K562 (cell line): ENCODE measurements around the gene PLCG2.

Experiments
- BACH1 ChIP-seq: fragments of 200-800 bp; sonication (Bioruptor generic); IDR thresholded peaks from 2 replicates; pipeline ENCODE4 v1.6.1; 2016; ENCODE audit warnings: missing genetic modification characterization, missing compliant biosample characterization
- CREB1 ChIP-seq, 2 experiments: sonication (generic) in 1 of 2; formaldehyde crosslinking in 1 of 2; IDR thresholded peaks; 2 replicates each; pipeline versions ENCODE4 v1.6.1 to v1.8.0; 2012 to 2022; ENCODE audit warnings: inconsistent platforms in 1 of 2, mild to moderate bottlenecking in 1 of 2, missing genetic modification reagents in 1 of 2, moderate library complexity in 1 of 2
- EZH2 ChIP-seq: IDR thresholded peaks from 2 replicates; pipeline ENCODE4 v1.6.1; 2012; ENCODE audit warnings: low read depth, mild to moderate bottlenecking, inconsistent platforms, low read length, borderline replicate concordance
- HES1 ChIP-seq: fragments of 450-650 bp; IDR thresholded peaks from 2 replicates; pipeline ENCODE4 v1.6.1; 2016; ENCODE audit warnings: low read depth, mild to moderate bottlenecking, moderate library complexity
- RBM17 ChIP-seq: fragments of 200-400 bp; formaldehyde crosslinking; IDR thresholded peaks from 2 replicates; pipeline ENCODE4 v1.6.1; 2017; ENCODE audit warnings: low read depth, mild to moderate bottlenecking, low read length, borderline replicate concordance
- SLC30A9 ChIP-seq: fragments of 250-450 bp; sonication (Bioruptor Pico); IDR thresholded peaks from 2 replicates; pipeline ENCODE4 v1.8.0; 2022; ENCODE audit warnings: mild to moderate bottlenecking, moderate library complexity
- TARDBP ChIP-seq: fragments of 450-650 bp; IDR thresholded peaks from 2 replicates; pipeline ENCODE4 v1.6.1; 2016
- YY1 ChIP-seq, 3 experiments: IDR thresholded peaks; 2 replicates each; pipeline ENCODE4 v1.6.1; 2011; ENCODE audit warnings: low read length in 2 of 3, mild to moderate bottlenecking in 2 of 3, moderate library complexity in 2 of 3, borderline replicate concordance in 1 of 3, control low read depth in 1 of 3, low read depth in 1 of 3; ENCODE audit not compliant: insufficient read depth in 3 of 3, insufficient replicate concordance in 2 of 3, control insufficient read depth in 1 of 3, insufficient read length in 1 of 3; ENCODE audit errors: extremely low read depth in 1 of 3
- ZNF695 ChIP-seq: fragments of 450-650 bp; formaldehyde crosslinking; IDR thresholded peaks from 2 replicates; pipeline ENCODE4 v1.4.0; 2020; ENCODE audit warnings: mild to moderate bottlenecking, moderate library complexity
- TF ChIP-seq, protein P1 (sequence below), 3 experiments: IDR thresholded peaks in 2 of 3; conservative IDR thresholded peaks in 1 of 3; 2 replicates each; pipeline ENCODE4 v1.5.1; 2011 to 2012; ENCODE audit warnings: low read length in 3 of 3, mild to moderate bottlenecking in 3 of 3, control low read depth in 2 of 3, improper control_type of control experiment in 1 of 3, inconsistent platforms in 1 of 3, low read depth in 1 of 3, mixed read lengths in 1 of 3, moderate library complexity in 1 of 3; ENCODE audit not compliant: insufficient read depth in 2 of 3

DNA sequence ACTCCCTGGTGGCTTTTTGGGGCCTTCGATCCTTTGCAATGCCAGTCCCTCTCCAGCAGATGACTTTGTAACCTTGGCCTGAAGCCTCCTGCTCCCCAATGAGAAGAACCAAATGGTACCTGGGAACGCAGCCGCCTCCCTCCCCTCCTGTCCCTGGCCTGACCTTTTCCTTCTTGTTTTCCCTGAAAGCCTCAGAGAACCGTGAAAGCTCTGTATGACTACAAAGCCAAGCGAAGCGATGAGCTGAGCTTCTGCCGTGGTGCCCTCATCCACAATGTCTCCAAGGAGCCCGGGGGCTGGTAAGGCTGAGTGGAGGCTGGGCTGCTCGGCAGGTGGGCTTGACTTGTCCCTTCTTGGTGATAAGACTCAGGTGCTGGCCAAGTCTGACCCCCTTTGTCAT lies 144.2 kb downstream of the PLCG2 start:
- TF ChIP-seq TARDBP (no peak), HES1 (no peak), BACH1 (tag) (no peak), YY1 (IDR thresholded peaks at IDR 0.05; ENCODE audit: borderline replicate concordance in 1 of 3, control insufficient read depth in 1 of 3, extremely low read depth in 1 of 3, insufficient read depth in 3 of 3, insufficient read length in 1 of 3, insufficient replicate concordance in 2 of 3, low read depth in 1 of 3, low read length in 2 of 3) (no peak), CREB1 (IDR thresholded peaks at IDR 0.05) (no peak), CREB1 (CRISPR knock-in tag; IDR thresholded peaks at IDR 0.05) (no peak), EZH2 (no peak), ZNF695 (CRISPR knock-in tag) (no peak), RBM17 (no peak), SLC30A9 (CRISPR knock-in tag) (no peak)
- TF ChIP-seq, protein P1, sequence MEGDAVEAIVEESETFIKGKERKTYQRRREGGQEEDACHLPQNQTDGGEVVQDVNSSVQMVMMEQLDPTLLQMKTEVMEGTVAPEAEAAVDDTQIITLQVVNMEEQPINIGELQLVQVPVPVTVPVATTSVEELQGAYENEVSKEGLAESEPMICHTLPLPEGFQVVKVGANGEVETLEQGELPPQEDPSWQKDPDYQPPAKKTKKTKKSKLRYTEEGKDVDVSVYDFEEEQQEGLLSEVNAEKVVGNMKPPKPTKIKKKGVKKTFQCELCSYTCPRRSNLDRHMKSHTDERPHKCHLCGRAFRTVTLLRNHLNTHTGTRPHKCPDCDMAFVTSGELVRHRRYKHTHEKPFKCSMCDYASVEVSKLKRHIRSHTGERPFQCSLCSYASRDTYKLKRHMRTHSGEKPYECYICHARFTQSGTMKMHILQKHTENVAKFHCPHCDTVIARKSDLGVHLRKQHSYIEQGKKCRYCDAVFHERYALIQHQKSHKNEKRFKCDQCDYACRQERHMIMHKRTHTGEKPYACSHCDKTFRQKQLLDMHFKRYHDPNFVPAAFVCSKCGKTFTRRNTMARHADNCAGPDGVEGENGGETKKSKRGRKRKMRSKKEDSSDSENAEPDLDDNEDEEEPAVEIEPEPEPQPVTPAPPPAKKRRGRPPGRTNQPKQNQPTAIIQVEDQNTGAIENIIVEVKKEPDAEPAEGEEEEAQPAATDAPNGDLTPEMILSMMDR (IDR thresholded peaks at IDR 0.05 in 2 of 3, conservative IDR thresholded peaks at IDR 0.05 in 1 of 3; ENCODE audit: insufficient read depth in 2 of 3, low read depth in 1 of 3, low read length in 3 of 3) = no peak
